HUDEP-2 (cell line): ENCODE results near the gene ST6GALNAC2.
"Not testable (repeated sequence)": the region's sequence is repeated elsewhere in the genome, so short reads cannot be mapped to it uniquely, and the experiment has no call there.

Experiments
- DNase-seq, 76 experiments: peaks; one replicate each; lab custom pipeline; 2025; ENCODE audit not compliant: unreplicated experiment in 76 of 76; lab: John Stamatoyannopoulos, UW

Gene ST6GALNAC2

GRCh38 chr17:76585649-76586593 is at the start of gene ST6GALNAC2:
ST6GALNAC2 (minus strand) TSS chr17:76585860; CDS start chr17:76585808, 52 bp downstream.
- DNase-seq = peak in 53 of 76 experiments; percentile 15 to 75 (median 56)

GRCh38 chr17:76635039-76635438 is 49.4 kb upstream of the ST6GALNAC2 start:
- DNase-seq = no peak

GRCh38 chr17:76633628-76634328 is 48.1 kb upstream of the ST6GALNAC2 start:
- no peak for DNase-seq

- no peak for DNase-seq
Observed at GRCh38 chr17:76631821-76632565, 46.3 kb upstream of the ST6GALNAC2 start.

GRCh38 chr17:76630151-76630550 is 44.5 kb upstream of the ST6GALNAC2 start:
- DNase-seq = no peak

GRCh38 chr17:76627510-76627909 is 41.9 kb upstream of the ST6GALNAC2 start:
- no peak for DNase-seq

- no peak for DNase-seq
Observed at GRCh38 chr17:76626442-76626841, 40.8 kb upstream of the ST6GALNAC2 start.

- no peak for DNase-seq
Observed at GRCh38 chr17:76625496-76625895, 39.8 kb upstream of the ST6GALNAC2 start.

GRCh38 chr17:76623271-76624146 is 37.8 kb upstream of the ST6GALNAC2 start:
- DNase-seq = peak in 63 of 76 experiments; percentile 3 to 74 (median 53)

- DNase-seq = no peak
Observed at GRCh38 chr17:76617838-76618237, 32.2 kb upstream of the ST6GALNAC2 start.

- no peak for DNase-seq
Observed at GRCh38 chr17:76614912-76615617, 29.4 kb upstream of the ST6GALNAC2 start.

- DNase-seq = not testable (repeated sequence)
Observed at GRCh38 chr17:76614064-76614759, 28.6 kb upstream of the ST6GALNAC2 start.

- DNase-seq = peak in 44 of 76 experiments; percentile 5 to 70 (median 34)
Observed at GRCh38 chr17:76612977-76613851, 27.6 kb upstream of the ST6GALNAC2 start.

- no peak for DNase-seq
Observed at GRCh38 chr17:76612465-76612864, 26.8 kb upstream of the ST6GALNAC2 start.

GRCh38 chr17:76611758-76612157 is 26.1 kb upstream of the ST6GALNAC2 start:
- peak in 3 of 76 experiments; percentile 7 to 48 (median 34) for DNase-seq

- DNase-seq = peak in 40 of 76 experiments; percentile 6 to 77 (median 35)
Observed at GRCh38 chr17:76611080-76611749, 25.6 kb upstream of the ST6GALNAC2 start.

GRCh38 chr17:76606685-76607084 is 21.0 kb upstream of the ST6GALNAC2 start:
- DNase-seq = not testable (repeated sequence)
